Measurements from ENCODE around the gene STMP1.
"Not testable (repeated sequence)": the region's sequence is repeated elsewhere in the genome, so short reads cannot be mapped to it uniquely, and the experiment has no call there.

STMP1 gene

GRCh38 chr7:135662373-135663114, at the start of gene STMP1:
STMP1 (plus strand) TSS chr7:135662514.
- in situ Hi-C loops (cut with HindIII; ENCODE audit: low sequenced_read_pairs) = no loop called here

GRCh38 chr7:135616136-135616535, 46.2 kb upstream of the STMP1 start:
- in situ Hi-C loops (cut with HindIII; ENCODE audit: low sequenced_read_pairs) = no loop called here

GRCh38 chr7:135617781-135618180, 44.5 kb upstream of the STMP1 start:
- in situ Hi-C loops (cut with HindIII; ENCODE audit: low sequenced_read_pairs) = no loop called here

GRCh38 chr7:135618510-135618909, 43.8 kb upstream of the STMP1 start:
- in situ Hi-C loops (cut with HindIII; ENCODE audit: low sequenced_read_pairs) = no loop called here

- in situ Hi-C loops (cut with HindIII; ENCODE audit: low sequenced_read_pairs) = no loop called here
These were observed 41.9 kb upstream of the STMP1 start for GRCh38 chr7:135620447-135620846.

GRCh38 chr7:135620980-135621850, 41.1 kb upstream of the STMP1 start:
- in situ Hi-C loops (cut with HindIII; ENCODE audit: low sequenced_read_pairs) = no loop called here

GRCh38 chr7:135634191-135634878, 28.0 kb upstream of the STMP1 start:
- in situ Hi-C loops (cut with HindIII; ENCODE audit: low sequenced_read_pairs) = no loop called here

GRCh38 chr7:135639690-135640089, 22.6 kb upstream of the STMP1 start:
- in situ Hi-C loops (cut with HindIII; ENCODE audit: low sequenced_read_pairs) = not testable (repeated sequence)

GRCh38 chr7:135644154-135644553, 18.2 kb upstream of the STMP1 start:
- in situ Hi-C loops (cut with HindIII; ENCODE audit: low sequenced_read_pairs) = no loop called here

GRCh38 chr7:135644729-135645128, 17.6 kb upstream of the STMP1 start:
- in situ Hi-C loops (cut with HindIII; ENCODE audit: low sequenced_read_pairs) = no loop called here

- in situ Hi-C loops (cut with HindIII; ENCODE audit: low sequenced_read_pairs) = no loop called here
These were observed 16.9 kb upstream of the STMP1 start for GRCh38 chr7:135645296-135645904.

- in situ Hi-C loops (cut with HindIII; ENCODE audit: low sequenced_read_pairs) = no loop called here
These were observed 14.6 kb upstream of the STMP1 start for GRCh38 chr7:135647755-135648154.

- in situ Hi-C loops (cut with HindIII; ENCODE audit: low sequenced_read_pairs) = no loop called here
These were observed 14.1 kb upstream of the STMP1 start for GRCh38 chr7:135648235-135648634.

- in situ Hi-C loops (cut with HindIII; ENCODE audit: low sequenced_read_pairs) = no loop called here
These were observed 11.3 kb upstream of the STMP1 start for GRCh38 chr7:135650831-135651573.

GRCh38 chr7:135653340-135654080, 8.8 kb upstream of the STMP1 start:
- in situ Hi-C loops (cut with HindIII; ENCODE audit: low sequenced_read_pairs) = no loop called here

- in situ Hi-C loops (cut with HindIII; ENCODE audit: low sequenced_read_pairs) = loop anchor here (5.0 kb wide), 1 partner anchor 34 kb away; no protein-coding TSS in a partner anchor
These were observed 3.8 kb upstream of the STMP1 start for GRCh38 chr7:135658564-135658963.

GRCh38 chr7:135659159-135659846, 3.0 kb upstream of the STMP1 start:
- in situ Hi-C loops (cut with HindIII; ENCODE audit: low sequenced_read_pairs) = loop anchor here (5.0 kb wide), 1 partner anchor 33 kb away; no protein-coding TSS in a partner anchor

- in situ Hi-C loops (cut with HindIII; ENCODE audit: low sequenced_read_pairs) = no loop called here
These were observed 797 bp upstream of the STMP1 start for GRCh38 chr7:135661311-135662122.

Data from endothelial cell of hepatic sinusoid (primary cell).